ENCODE results near the gene SURF4. TPM values are rescaled to one million over a fixed set of nuclear protein-coding genes. Genes with fewer than 3 reads are reported as not detected.
A peak's percentile ranks its signal among the peaks of the same experiment; 100 is the strongest.

The SURF4 gene
- total RNA-seq, 2 donors from 2014 or later: 185 to 204 TPM

GRCh38 chr9:133390713-133391112, 14.9 kb upstream of the SURF4 start:
- Histone ChIP-seq H3K27ac (no peak overlapping the region), H3K9me3 (no peaks in the 10 kb centered on the region), H3K27me3 (replicated peaks; ENCODE audit: insufficient read depth) (peaks cover 4% of the 10 kb centered on the region), H3K4me3 (no peak overlapping the region), H3K36me3 (no peaks in the 10 kb centered on the region), H3K4me1 (replicated peaks) (no peaks in the 10 kb centered on the region)
- DNase-seq (ENCODE audit: low spot score): no peak
- WGBS: 85% methylated on average over 7 of the region's 7 CpGs
- intact Hi-C loops (cut with DNase I): no loop called here
- TF ChIP-seq POLR2A (IDR thresholded peaks at IDR 0.05) (no peak), CTCF (IDR thresholded peaks at IDR 0.05) (no peak), POLR2AphosphoS5 (IDR thresholded peaks at IDR 0.05) (no peak)

GRCh38 chr9:133389562-133389961, 13.7 kb upstream of the SURF4 start:
- Histone ChIP-seq H3K4me3 (no peak overlapping the region), H3K9me3 (no peaks in the 10 kb centered on the region), H3K36me3 (no peaks in the 10 kb centered on the region), H3K4me1 (replicated peaks) (no peaks in the 10 kb centered on the region), H3K27ac (no peak overlapping the region), H3K27me3 (replicated peaks; ENCODE audit: insufficient read depth) (peaks cover 4% of the 10 kb centered on the region)
- DNase-seq (ENCODE audit: low spot score): no peak
- intact Hi-C loops (cut with DNase I): no loop called here
- WGBS: 90% methylated on average over 13 of the region's 13 CpGs
- TF ChIP-seq POLR2AphosphoS5 (IDR thresholded peaks at IDR 0.05) (no peak), POLR2A (IDR thresholded peaks at IDR 0.05) (no peak), CTCF (IDR thresholded peaks at IDR 0.05) (no peak)

GRCh38 chr9:133389025-133389557, 13.2 kb upstream of the SURF4 start:
- H3K27ac ChIP-seq: no peak overlapping the region
- no peak overlapping the region for H3K4me3 ChIP-seq
- WGBS: 96% methylated on average over 12 of the region's 12 CpGs
- intact Hi-C loops (cut with DNase I): no loop called here
- no peak for TF ChIP-seq CTCF (IDR thresholded peaks at IDR 0.05)
- H3K27me3 ChIP-seq (replicated peaks; ENCODE audit: insufficient read depth): peaks cover under 1% of the 10 kb centered on the region
- H3K4me1 ChIP-seq (replicated peaks): no peaks in the 10 kb centered on the region
- no peaks in the 10 kb centered on the region for H3K9me3 ChIP-seq
- H3K36me3 ChIP-seq: no peaks in the 10 kb centered on the region
- DNase-seq (ENCODE audit: low spot score): no peak

- peak; percentile 58 for DNase-seq (ENCODE audit: low spot score)
- Histone ChIP-seq H3K36me3 (no peaks in the 10 kb centered on the region), H3K27ac (no peak overlapping the region), H3K4me3 (no peak overlapping the region), H3K4me1 (replicated peaks) (no peaks in the 10 kb centered on the region), H3K27me3 (replicated peaks; ENCODE audit: insufficient read depth) (no peaks in the 10 kb centered on the region), H3K9me3 (no peaks in the 10 kb centered on the region)
- TF ChIP-seq POLR2A (IDR thresholded peaks at IDR 0.05) (no peak), CTCF (IDR thresholded peaks at IDR 0.05) (no peak), POLR2AphosphoS5 (IDR thresholded peaks at IDR 0.05) (peak; percentile 30)
- intact Hi-C loops (cut with DNase I): no loop called here
- WGBS: 38% methylated on average over 9 of the region's 9 CpGs
Observed at GRCh38 chr9:133387680-133388079, 11.8 kb upstream of the SURF4 start.

GRCh38 chr9:133386338-133386737, 10.5 kb upstream of the SURF4 start:
- no peaks in the 10 kb centered on the region for H3K36me3 ChIP-seq
- no peak overlapping the region for H3K27ac ChIP-seq
- intact Hi-C loops (cut with DNase I): no loop called here

More at GRCh38 chr9:133386338-133386737, 10.5 kb upstream of the SURF4 start:
- Histone ChIP-seq H3K27me3 (replicated peaks; ENCODE audit: insufficient read depth) (no peaks in the 10 kb centered on the region), H3K9me3 (no peaks in the 10 kb centered on the region), H3K4me1 (replicated peaks) (no peaks in the 10 kb centered on the region), H3K4me3 (no peak overlapping the region)
- TF ChIP-seq POLR2A (IDR thresholded peaks at IDR 0.05): no peak
- no peak for TF ChIP-seq CTCF (IDR thresholded peaks at IDR 0.05)
- TF ChIP-seq POLR2AphosphoS5 (IDR thresholded peaks at IDR 0.05): no peak
- 86% methylated on average over 13 of the region's 13 CpGs for WGBS
- DNase-seq (ENCODE audit: low spot score): no peak

Data from prostate gland (tissue), 2 donors.